Measurements from ENCODE around the gene TSC22D1.

TSC22D1 gene

DNA sequence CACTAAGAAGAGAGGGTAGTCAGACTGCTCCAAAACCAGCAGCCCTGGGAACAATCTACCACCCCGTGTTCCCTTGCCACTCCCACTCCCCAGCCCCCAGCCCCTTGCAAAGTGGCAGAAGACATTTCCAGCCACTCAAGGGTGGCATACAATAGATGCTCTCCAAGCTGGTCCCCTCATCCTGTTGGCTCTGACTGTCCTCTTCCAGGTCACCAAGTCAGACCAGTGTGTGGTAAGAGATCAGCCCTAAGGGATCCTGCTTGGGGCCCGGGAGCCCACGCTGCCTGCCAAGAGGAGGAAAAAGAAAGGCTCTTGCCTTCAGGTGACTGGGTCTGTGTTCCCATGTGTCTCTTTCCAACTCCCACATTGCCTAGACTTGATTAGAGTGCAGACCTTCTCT lies 177.5 kb downstream of the TSC22D1 start:
- DNase-seq (ENCODE audit: low spot score), result no peak
- TF ChIP-seq, protein P1, sequence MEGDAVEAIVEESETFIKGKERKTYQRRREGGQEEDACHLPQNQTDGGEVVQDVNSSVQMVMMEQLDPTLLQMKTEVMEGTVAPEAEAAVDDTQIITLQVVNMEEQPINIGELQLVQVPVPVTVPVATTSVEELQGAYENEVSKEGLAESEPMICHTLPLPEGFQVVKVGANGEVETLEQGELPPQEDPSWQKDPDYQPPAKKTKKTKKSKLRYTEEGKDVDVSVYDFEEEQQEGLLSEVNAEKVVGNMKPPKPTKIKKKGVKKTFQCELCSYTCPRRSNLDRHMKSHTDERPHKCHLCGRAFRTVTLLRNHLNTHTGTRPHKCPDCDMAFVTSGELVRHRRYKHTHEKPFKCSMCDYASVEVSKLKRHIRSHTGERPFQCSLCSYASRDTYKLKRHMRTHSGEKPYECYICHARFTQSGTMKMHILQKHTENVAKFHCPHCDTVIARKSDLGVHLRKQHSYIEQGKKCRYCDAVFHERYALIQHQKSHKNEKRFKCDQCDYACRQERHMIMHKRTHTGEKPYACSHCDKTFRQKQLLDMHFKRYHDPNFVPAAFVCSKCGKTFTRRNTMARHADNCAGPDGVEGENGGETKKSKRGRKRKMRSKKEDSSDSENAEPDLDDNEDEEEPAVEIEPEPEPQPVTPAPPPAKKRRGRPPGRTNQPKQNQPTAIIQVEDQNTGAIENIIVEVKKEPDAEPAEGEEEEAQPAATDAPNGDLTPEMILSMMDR (IDR thresholded peaks at IDR 0.05; ENCODE audit: extremely low read depth, missing control alignments), result no peak

DNA sequence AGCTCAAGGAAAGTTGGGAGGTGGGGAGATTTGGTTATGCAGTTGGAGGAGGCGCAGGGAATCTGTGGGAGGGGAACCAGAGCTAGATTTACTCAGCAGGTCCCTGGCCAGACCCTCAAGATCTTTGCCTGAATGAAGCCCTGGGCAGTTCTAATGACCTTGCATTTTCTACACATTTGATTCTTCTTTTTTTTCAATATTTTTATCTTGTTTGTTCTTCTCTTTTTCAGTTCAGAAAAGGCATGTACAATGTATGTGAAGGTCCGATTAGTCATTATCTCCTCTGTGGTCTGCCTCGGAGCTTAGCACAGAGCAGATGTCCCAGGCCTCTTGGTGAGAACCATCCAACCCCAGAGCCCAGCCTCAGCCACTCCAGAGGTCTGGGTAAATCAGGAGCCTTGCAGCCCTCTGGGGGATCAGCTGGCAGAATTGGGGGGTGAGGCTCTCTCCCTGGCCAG lies 178.3 kb downstream of the TSC22D1 start:
- no peak for DNase-seq (ENCODE audit: low spot score)
- TF ChIP-seq, protein P1 (IDR thresholded peaks at IDR 0.05; ENCODE audit: extremely low read depth, missing control alignments), result no peak

DNA sequence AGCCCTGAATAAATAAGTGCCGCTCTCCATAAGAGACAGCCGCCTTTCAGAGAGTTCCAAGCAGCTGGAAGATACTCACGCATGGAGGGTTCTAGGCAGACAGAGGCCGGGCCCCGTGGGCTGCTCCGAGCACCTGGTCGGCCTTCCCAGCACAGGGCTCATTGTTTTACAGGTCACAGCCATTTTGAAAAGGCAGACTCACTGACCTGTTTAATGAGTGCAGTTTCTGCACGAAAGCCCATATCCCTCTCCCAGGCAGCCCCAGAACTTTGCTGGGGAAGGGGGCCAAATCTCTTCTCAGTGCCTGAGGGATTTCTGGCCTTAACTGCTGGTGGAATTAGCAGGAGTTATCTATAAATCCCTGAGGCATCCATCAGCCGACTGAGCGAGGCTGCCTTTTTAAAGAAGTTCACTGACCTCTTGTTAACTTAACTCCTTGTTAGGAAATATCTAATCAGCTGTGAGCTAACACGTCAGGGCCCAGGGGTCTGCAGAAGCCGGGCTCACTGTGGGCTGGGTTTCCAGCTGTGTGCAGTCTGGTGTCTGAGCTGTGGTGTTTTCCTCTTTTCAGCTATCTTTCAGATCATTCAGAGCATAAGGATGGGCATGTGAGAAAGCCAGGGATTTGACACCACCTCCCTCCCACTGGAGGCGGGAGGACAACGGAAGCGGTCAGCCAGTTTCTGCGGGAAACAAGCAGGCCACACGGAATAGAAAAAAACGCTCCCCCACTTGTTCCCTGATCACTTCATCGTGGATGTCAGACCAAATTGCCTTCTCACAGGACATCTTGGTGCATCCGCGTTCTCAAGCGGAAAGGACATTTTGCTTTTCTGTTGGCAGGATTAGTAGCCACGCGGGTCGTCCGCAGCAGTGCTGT lies 179.2 kb downstream of the TSC22D1 start:
- TF ChIP-seq, protein P1 (IDR thresholded peaks at IDR 0.05; ENCODE audit: extremely low read depth, missing control alignments), result no peak
- DNase-seq (ENCODE audit: low spot score), result no peak

DNA sequence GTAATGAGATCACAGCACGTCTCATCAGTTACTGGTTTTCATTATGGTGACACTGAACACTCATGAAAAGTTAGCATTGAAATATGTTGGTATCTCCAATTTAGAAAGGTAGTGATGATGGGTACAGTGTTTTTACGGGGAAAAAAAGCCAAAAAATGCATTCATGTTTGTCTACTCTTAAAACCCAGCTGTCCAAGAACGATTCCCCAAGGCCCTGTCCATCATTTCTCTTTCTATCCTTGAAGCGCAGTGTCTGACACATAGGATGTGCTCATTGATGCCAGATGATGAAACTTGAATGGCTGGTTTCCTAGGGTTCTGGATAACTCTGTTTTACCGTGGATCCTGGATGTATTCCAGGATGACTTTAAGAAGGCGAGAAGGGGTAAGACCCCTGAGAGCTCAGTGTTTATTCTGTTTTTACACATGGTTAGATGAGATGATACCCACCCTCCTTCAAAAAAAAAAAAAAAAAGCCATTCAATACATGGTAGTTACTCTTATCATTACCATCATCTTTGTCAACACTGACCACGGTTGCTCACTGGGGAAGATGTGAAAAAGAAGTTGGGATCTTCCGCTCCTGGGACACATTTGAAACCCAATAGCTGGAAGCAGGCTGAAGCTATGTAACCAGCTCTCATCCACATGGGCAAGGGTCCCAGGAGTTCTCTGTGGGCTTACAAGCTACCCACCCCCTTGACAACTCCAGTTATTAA lies 180.0 kb downstream of the TSC22D1 start:
- no peak for DNase-seq (ENCODE audit: low spot score)

DNA sequence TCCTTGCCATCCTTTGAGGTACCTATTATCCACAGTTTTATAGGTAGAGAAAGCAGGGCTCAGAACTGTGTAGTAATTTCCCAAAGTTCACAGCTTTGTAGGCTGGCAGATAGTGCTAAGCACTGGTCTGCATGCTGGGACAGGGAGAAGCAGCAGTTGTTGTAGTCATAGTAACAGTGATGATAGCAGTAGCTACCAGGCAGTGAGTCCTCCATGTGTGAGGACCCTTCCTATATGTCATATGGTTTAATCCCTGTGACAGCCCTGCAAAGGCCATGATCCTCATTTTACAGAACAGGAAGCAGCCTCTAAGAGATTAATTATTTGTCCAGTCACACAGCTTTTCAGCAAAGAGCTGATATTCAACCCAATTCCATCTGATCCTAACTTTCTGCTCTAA lies 181.5 kb downstream of the TSC22D1 start:
- TF ChIP-seq, protein P1 (IDR thresholded peaks at IDR 0.05; ENCODE audit: extremely low read depth, missing control alignments), result no peak
- DNase-seq (ENCODE audit: low spot score), result no peak

More for the DNA sequence above, 180.0 kb downstream of the TSC22D1 start:
- TF ChIP-seq, protein P1 (IDR thresholded peaks at IDR 0.05; ENCODE audit: extremely low read depth, missing control alignments), result no peak

DNA sequence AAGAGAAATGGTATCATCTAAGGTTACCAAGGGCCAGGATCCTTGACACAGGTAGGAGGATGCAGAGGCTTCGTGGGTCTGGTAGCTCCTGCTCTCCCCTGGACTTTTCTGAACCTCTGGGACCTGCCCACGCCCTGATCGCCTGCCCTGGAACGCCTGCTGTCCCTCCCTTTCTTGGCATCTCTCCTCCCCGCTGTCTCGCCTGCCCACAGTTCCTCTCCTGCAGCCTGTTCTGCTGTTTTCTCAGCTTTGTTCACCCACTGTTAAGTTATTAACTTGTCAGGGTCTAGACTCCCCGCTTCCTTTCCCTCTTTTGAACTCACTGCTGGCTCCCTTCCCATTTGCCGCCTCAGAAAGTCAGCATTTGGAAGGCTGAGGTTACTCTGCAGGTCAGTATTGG lies 182.7 kb downstream of the TSC22D1 start:
- DNase-seq (ENCODE audit: low spot score), result no peak
- TF ChIP-seq, protein P1 (IDR thresholded peaks at IDR 0.05; ENCODE audit: extremely low read depth, missing control alignments), result no peak

DNA sequence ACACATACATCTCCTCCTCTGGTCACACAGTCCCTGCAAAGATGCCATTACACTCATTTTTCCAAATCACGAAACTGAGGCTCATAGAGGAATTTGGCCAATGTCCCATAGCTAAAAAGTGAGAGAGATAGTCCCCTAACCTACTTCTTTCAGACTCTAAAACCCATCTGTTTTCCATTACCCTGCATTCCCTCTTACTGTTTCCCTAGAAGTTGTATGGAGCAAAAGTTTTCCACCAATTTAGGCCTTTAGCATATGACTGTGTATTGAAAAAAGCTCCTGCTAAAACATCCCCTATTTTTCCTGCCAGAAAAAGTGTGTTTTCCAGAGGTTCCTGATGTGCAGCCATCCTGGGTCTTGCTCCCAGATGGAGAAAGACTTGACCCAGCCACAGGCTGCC lies 186.3 kb downstream of the TSC22D1 start:
- TF ChIP-seq, protein P1 (IDR thresholded peaks at IDR 0.05; ENCODE audit: extremely low read depth, missing control alignments), result no peak

More for the DNA sequence above, 186.3 kb downstream of the TSC22D1 start:
- no peak for DNase-seq (ENCODE audit: low spot score)
